ENCODE measurements around the gene SLC35F3.
A peak's percentile ranks its signal among the peaks of the same experiment; 100 is the strongest.

The SLC35F3 gene

DNA sequence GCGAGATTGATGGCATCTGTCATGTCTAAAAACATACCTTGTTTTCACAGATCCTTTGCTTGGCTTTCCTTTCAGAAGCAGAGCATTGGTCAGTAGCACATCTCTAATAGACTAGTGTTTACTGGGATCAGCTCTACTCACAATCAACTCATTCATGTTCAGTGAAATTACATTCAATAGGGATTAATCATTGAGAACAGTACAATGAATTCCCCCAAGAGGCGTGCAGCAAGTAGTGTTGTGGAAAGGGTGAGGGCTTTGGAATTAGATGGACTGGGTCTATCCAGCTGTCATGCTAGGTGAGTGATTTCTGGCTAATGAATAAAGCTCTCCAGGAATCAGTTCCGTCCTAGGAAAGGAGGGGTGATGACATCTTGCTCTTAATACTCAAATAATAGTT, 313.6 kb downstream of the SLC35F3 start:
- no peak for TF ChIP-seq CTCF (IDR thresholded peaks at IDR 0.05; ENCODE audit: insufficient read depth, missing control alignments)
- DNase-seq (ENCODE audit: insufficient read length, low spot score) (no peak), FAIRE-seq (peak; percentile 88)

DNA sequence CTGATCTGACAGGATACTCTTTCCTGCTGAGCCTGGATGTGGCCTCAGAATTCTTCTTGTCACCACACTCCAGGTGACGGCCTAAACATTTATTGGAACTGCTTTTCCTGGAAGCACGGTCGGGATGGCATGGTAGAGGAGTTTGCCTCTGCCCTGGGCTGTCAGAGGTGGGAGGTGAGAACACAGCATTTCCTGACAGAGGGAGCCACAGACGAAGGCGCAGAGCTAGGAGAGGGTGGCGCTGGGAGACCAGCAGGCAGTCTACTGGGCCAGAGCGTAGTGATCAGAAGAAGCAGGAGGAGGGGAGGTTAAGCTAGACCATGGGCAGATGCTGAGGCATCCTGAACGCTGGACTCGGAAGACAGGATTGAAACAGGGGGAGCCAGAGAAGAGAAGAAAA, 315.2 kb downstream of the SLC35F3 start:
- no peak for FAIRE-seq
- TF ChIP-seq CTCF (IDR thresholded peaks at IDR 0.05; ENCODE audit: insufficient read depth, missing control alignments): no peak
- DNase-seq (ENCODE audit: insufficient read length, low spot score): no peak

DNA sequence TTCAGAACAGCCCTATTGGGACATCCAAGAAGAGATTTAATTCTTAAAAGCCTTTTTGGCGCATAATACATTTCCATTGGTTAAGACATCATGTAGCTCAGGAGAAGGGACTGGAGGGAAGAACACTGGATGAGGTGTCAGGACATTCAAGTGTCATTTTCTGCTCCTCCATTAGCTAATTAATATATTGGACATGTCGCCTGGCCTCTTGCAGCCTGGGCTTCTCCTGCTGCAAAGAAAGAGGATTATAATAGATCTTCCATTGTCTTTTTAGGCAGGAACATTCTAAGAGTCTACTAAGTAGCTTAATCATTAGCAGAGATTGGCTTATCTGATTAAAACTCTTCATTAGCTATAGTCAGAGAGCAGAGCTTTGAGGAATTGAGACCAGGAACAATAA, 317.1 kb downstream of the SLC35F3 start:
- FAIRE-seq: peak; percentile 100
- no peak for TF ChIP-seq CTCF (IDR thresholded peaks at IDR 0.05; ENCODE audit: insufficient read depth, missing control alignments)

GRCh38 chr1:234222561-234223280, 318.2 kb downstream of the SLC35F3 start:
- peak; percentile 1 for TF ChIP-seq CTCF (IDR thresholded peaks at IDR 0.05; ENCODE audit: insufficient read depth, missing control alignments)
- FAIRE-seq: no peak
- no peak for DNase-seq (ENCODE audit: insufficient read length, low spot score)

More for the DNA sequence above, 317.1 kb downstream of the SLC35F3 start:
- peak; percentile 66 for DNase-seq (ENCODE audit: insufficient read length, low spot score)

- FAIRE-seq (peak; percentile 61), DNase-seq (ENCODE audit: insufficient read length, low spot score) (no peak)
- no peak for TF ChIP-seq CTCF (IDR thresholded peaks at IDR 0.05; ENCODE audit: insufficient read depth, missing control alignments)
Observed at GRCh38 chr1:234226113-234226818, 321.8 kb downstream of the SLC35F3 start.

DNA sequence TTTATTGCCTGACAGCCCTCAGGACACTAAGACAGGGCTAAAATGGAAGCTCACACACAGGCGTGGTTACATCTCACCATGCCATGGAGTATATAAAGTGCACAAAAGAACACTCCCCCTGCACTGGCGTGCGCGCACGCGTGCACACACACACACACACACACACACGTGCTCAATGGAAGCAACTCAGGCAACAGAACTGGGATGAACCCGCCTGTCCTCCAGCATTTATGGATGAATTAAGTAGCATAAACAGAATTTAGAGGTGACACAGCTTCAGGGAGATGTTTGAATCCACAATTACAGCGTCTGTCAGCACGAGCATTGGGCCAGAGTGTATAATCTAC, 322.3 kb downstream of the SLC35F3 start:
- FAIRE-seq: no peak
- no peak for TF ChIP-seq CTCF (IDR thresholded peaks at IDR 0.05; ENCODE audit: insufficient read depth, missing control alignments)
- DNase-seq (ENCODE audit: insufficient read length, low spot score): no peak

All from D721Med (cell line).